ENCODE results near the gene CSNK2A1.

DNA sequence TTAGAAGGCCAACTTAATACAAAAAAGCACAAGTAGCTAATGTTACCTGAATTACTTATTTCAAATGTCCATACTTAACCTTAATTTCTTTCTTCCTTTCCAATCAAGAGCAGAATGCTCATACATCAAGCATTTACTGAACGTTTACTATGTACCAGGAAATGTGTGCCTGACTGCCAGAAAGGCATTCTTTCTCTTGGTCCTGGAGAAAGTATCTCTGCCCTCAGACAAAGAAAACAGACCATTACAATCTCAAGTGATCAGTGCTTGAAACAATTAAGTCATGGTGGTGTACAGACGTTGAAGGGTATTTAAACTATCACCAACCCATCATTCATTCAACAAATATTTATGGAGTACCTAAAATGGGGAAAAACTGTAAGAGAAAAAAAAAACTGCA, 26.4 kb downstream of the CSNK2A1 start:
- TF ChIP-seq, protein P1, sequence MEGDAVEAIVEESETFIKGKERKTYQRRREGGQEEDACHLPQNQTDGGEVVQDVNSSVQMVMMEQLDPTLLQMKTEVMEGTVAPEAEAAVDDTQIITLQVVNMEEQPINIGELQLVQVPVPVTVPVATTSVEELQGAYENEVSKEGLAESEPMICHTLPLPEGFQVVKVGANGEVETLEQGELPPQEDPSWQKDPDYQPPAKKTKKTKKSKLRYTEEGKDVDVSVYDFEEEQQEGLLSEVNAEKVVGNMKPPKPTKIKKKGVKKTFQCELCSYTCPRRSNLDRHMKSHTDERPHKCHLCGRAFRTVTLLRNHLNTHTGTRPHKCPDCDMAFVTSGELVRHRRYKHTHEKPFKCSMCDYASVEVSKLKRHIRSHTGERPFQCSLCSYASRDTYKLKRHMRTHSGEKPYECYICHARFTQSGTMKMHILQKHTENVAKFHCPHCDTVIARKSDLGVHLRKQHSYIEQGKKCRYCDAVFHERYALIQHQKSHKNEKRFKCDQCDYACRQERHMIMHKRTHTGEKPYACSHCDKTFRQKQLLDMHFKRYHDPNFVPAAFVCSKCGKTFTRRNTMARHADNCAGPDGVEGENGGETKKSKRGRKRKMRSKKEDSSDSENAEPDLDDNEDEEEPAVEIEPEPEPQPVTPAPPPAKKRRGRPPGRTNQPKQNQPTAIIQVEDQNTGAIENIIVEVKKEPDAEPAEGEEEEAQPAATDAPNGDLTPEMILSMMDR (IDR thresholded peaks at IDR 0.05) = no peak
- no peak for TF ChIP-seq EZH2 (IDR thresholded peaks at IDR 0.05; ENCODE audit: borderline replicate concordance, insufficient read depth, low read depth, low read length, poor library complexity, severe bottlenecking)
